Urinary bladder (tissue), 4 donors: Measurements from ENCODE around the gene HAVCR1. TPM values are rescaled to one million over a fixed set of nuclear protein-coding genes. Genes with fewer than 3 reads are reported as not detected.
"Not testable (repeated sequence)": the region's sequence is repeated elsewhere in the genome, so short reads cannot be mapped to it uniquely, and the experiment has no call there.

Source experiments
- DNase-seq: peaks from one replicate; pipeline ENCODE4 v3.0.0-alpha.2; 2015; ENCODE audit errors: extremely low spot score
- H3K27ac ChIP-seq: one replicate; pipeline ENCODE4 v1.5.1; 2013; ENCODE audit warnings: low read depth, mild to moderate bottlenecking, moderate library complexity
- H3K36me3 ChIP-seq: one replicate; pipeline ENCODE4 v1.6.1; 2013; ENCODE audit warnings: mild to moderate bottlenecking, moderate library complexity; ENCODE audit not compliant: insufficient read depth
- H3K4me1 ChIP-seq: one replicate; pipeline ENCODE4 v1.6.1; 2013; ENCODE audit warnings: mild to moderate bottlenecking, moderate library complexity; ENCODE audit not compliant: insufficient read depth
- H3K4me3 ChIP-seq: one replicate; pipeline ENCODE4 v1.5.1; 2013; ENCODE audit warnings: low read depth, low read length
- WGBS: extraction: QIAGEN DNeasy Blood & Tissue Kit; methylation state at CpG from one replicate; pipeline ENCODE4 v1.1.7; 2013; 5-methylcytosine and 5-hydroxymethylcytosine counted together
- polyA plus RNA-seq: library from polyadenylated mRNA; stranded (reverse); fragments of 200-250 nt; gene quantifications from one replicate; pipeline ENCODE4 v1.2.3, GENCODE V29; 2013
- total RNA-seq: library from RNA; depleted of rRNA; stranded (reverse); fragments of >200 nt; gene quantifications from one replicate; pipeline ENCODE4 v1.2.3, GENCODE V29; 2014
- donor health status: healthy with polysubstance abuse.
- donor health status: healthy.

HAVCR1 gene
- total and polyA plus RNA-seq, 2 donors: 0.08 to 0.90 TPM

GRCh38 chr5:157014143-157014542, 44.8 kb downstream of the HAVCR1 start:
- H3K4me3 ChIP-seq, H3K36me3 ChIP-seq, H3K4me1 ChIP-seq, H3K27ac ChIP-seq, DNase-seq: not testable (repeated sequence)
- 92% methylated on average over 20 of the region's 28 CpGs for WGBS

- Histone ChIP-seq H3K36me3 (no peaks in the 10 kb centered on the region), H3K4me3 (no peak overlapping the region), H3K27ac (no peak overlapping the region), H3K4me1 (no peaks in the 10 kb centered on the region)
- 63% methylated on average over 2 of the region's 2 CpGs for WGBS
- no peak for DNase-seq
These were observed 52.7 kb downstream of the HAVCR1 start for GRCh38 chr5:157006262-157006661.

DNA sequence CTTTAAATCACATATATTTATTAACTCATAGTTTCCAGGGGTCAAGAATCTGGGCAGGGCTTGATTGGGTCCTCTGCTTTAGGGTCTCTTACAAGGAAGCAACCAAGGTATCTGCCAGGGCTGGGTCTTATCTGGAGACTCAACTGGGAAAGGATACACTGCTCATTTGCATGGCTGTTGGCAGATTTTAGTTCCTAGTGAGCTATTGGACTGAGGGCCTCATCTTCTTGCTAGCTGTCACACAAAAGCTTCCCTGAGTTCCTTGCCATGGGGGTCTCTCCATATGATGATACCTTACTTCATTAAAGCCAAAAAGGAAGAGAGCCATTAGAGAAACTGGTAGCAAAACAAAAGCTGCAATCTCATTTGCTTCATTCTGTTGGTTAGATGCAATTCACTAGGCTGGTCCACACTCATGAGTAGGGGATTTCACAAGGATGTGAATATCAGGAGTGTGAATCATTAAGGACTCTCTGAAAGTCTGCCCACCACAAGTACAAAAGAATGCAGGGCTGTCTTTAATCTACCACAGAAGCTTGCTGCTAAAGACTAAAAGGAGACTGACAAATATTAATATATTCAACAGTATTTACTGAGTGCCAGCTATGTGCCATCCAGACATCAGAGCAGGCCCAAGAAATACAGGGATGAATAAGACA, 53.9 kb downstream of the HAVCR1 start:
- Histone ChIP-seq H3K36me3 (no peaks in the 10 kb centered on the region), H3K4me3 (no peak overlapping the region), H3K27ac (no peak overlapping the region), H3K4me1 (no peaks in the 10 kb centered on the region)
- no peak for DNase-seq

DNA sequence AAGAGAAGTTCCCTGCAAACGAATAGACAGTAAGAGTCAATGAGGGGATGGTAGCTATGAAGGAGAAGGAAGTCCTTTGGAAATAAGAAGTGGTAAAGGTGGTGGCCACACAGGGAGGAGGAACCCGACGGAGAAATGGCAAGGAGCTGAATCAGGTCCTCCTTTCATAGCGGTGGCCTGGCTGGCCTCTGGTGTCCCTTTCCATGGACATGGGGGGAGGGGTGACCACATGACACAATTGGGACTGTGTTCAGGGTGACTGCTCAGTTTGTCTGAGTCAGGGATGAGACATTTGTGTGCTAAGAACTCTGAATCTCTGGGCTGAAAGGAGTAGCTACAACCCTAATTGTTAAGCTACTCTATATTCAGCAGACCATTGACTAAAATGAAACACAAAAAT, 67.2 kb downstream of the HAVCR1 start:
- WGBS: 84% methylated on average over 4 of the region's 4 CpGs

DNA sequence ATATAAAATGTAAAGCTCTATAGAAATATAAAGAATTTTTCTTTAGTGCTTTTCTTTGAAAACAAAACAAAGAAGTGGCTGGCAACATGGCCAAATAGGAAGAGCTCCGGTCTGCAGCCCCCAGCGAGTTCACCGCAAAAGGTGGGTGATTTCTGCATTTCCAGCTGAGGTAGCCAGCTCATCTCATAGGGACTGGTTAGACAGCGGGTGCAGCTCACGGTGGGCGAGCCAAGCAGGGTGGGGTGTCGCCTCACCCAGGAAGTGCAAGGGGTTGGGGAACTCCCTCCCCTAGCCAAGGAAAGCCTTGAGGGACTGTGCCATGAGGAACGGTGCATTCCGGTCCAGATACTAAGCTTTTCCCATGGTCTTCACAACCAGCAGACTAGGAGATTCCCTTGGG, 74.9 kb downstream of the HAVCR1 start:
- Histone ChIP-seq H3K36me3 (no peaks in the 10 kb centered on the region), H3K4me1 (no peaks in the 10 kb centered on the region), H3K4me3 (no peak overlapping the region), H3K27ac (no peak overlapping the region)
- no peak for DNase-seq
- WGBS: 90% methylated on average over 9 of the region's 9 CpGs

More for the DNA sequence above, 67.2 kb downstream of the HAVCR1 start:
- no peaks in the 10 kb centered on the region for H3K36me3 ChIP-seq
- no peak overlapping the region for H3K27ac ChIP-seq
- no peak for DNase-seq
- H3K4me3 ChIP-seq: no peak overlapping the region
- H3K4me1 ChIP-seq: no peaks in the 10 kb centered on the region

GRCh38 chr5:156981481-156981880, 77.4 kb downstream of the HAVCR1 start:
- DNase-seq: no peak
- H3K4me3 ChIP-seq: no peak overlapping the region
- no peaks in the 10 kb centered on the region for H3K4me1 ChIP-seq

More at GRCh38 chr5:156981481-156981880, 77.4 kb downstream of the HAVCR1 start:
- no peaks in the 10 kb centered on the region for H3K36me3 ChIP-seq
- H3K27ac ChIP-seq: no peak overlapping the region

Other genes starting within 250 kb of the HAVCR1 start
- 0.11 TPM for gene PPP1R2B, start 208.8 kb downstream of the HAVCR1 start, total RNA-seq
- gene PPP1R2B, start 208.8 kb downstream of the HAVCR1 start, polyA plus RNA-seq: 0.09 TPM
- 1.7 TPM for gene TIMD4, start 95.9 kb downstream of the HAVCR1 start, total RNA-seq
- gene TIMD4, start 95.9 kb downstream of the HAVCR1 start, polyA plus RNA-seq: 0.19 TPM
- 8.7 TPM for gene HAVCR2, start 49.9 kb upstream of the HAVCR1 start, total RNA-seq
- gene HAVCR2, start 49.9 kb upstream of the HAVCR1 start, polyA plus RNA-seq: 3.8 TPM
- 20.3 TPM for gene MED7, start 83.7 kb upstream of the HAVCR1 start, total RNA-seq
- 12.7 TPM for gene MED7, start 83.7 kb upstream of the HAVCR1 start, polyA plus RNA-seq
- gene GARIN3, start 107.1 kb upstream of the HAVCR1 start, total RNA-seq: not detected
- not detected for gene GARIN3, start 107.1 kb upstream of the HAVCR1 start, polyA plus RNA-seq
- gene ITK, start 121.7 kb upstream of the HAVCR1 start, total RNA-seq: 1.1 TPM
- gene ITK, start 121.7 kb upstream of the HAVCR1 start, polyA plus RNA-seq: 1.6 TPM
- gene CYFIP2, start 207.0 kb upstream of the HAVCR1 start, total RNA-seq: 43.7 TPM
- gene CYFIP2, start 207.0 kb upstream of the HAVCR1 start, polyA plus RNA-seq: 64.7 TPM